Measurements from ENCODE around the gene MME. TPM values are rescaled to one million over a fixed set of nuclear protein-coding genes. Genes with fewer than 3 reads are reported as not detected.

Gene MME
- total RNA-seq, 2 experiments from 2014 or later = 84.4 to 118 TPM

DNA sequence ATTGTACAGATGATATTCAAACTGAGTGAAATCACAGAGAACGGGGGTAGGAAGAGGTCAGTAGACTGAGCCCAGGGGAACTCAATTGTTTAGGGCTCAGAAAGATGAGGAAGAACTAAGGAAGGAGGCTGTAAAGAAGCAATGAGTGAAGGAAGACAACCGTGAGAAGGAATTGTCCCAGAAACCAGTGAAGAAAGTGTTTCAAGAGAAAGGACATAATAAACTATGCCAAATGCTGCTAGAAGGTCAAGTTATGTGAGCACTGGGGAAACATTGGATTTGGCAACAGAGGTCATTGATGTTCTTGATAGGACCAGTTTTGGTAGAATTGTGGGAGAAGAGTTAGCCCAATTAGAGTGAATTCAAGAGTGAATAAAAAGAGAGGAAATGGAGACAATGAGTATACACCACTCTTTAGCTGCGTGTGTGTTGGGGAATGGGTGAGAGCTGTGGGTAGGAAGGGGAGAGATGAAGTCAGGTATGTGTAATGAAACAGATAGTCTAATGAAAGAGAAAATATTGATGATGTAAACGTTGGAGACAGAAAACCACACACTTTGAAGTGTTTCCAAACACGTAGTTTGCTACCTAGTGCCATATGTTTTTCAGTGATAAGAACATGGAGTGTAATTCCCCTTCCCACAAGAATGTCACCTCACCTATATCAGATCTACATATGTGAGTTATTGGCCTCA, 42.5 kb upstream of the MME start:
- no peak for DNase-seq (ENCODE audit: low spot score)
- Histone ChIP-seq H3K4me1 (ENCODE audit: insufficient read depth, low read length, poor library complexity, severe bottlenecking) (no peaks in the 10 kb centered on the region), H3K4me3 (ENCODE audit: low read depth, low read length, poor library complexity, severe bottlenecking) (no peak overlapping the region), H3K4me2 (ENCODE audit: low read length) (no peak overlapping the region), H3K27ac (ENCODE audit: low read depth, low read length, poor library complexity, severe bottlenecking) (no peak overlapping the region), H4K20me1 (ENCODE audit: insufficient read depth, low read length) (no peaks in the 10 kb centered on the region), H3K79me2 (ENCODE audit: insufficient read depth, low read depth, low read length) (no peaks in the 10 kb centered on the region), H2AFZ (ENCODE audit: low read length) (peak overlapping the region; percentile 57), H3K9me3 (ENCODE audit: low read length) (no peaks in the 10 kb centered on the region), H3K9me2 (ENCODE audit: insufficient read depth, low read length) (no peaks in the 10 kb centered on the region), H3K36me3 (ENCODE audit: insufficient read depth, low read length) (no peaks in the 10 kb centered on the region)
- TF ChIP-seq EZH2phosphoT487 (IDR thresholded peaks at IDR 0.05; ENCODE audit: borderline replicate concordance, low read depth, low read length) = no peak
- TF ChIP-seq, protein P1, sequence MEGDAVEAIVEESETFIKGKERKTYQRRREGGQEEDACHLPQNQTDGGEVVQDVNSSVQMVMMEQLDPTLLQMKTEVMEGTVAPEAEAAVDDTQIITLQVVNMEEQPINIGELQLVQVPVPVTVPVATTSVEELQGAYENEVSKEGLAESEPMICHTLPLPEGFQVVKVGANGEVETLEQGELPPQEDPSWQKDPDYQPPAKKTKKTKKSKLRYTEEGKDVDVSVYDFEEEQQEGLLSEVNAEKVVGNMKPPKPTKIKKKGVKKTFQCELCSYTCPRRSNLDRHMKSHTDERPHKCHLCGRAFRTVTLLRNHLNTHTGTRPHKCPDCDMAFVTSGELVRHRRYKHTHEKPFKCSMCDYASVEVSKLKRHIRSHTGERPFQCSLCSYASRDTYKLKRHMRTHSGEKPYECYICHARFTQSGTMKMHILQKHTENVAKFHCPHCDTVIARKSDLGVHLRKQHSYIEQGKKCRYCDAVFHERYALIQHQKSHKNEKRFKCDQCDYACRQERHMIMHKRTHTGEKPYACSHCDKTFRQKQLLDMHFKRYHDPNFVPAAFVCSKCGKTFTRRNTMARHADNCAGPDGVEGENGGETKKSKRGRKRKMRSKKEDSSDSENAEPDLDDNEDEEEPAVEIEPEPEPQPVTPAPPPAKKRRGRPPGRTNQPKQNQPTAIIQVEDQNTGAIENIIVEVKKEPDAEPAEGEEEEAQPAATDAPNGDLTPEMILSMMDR (conservative IDR thresholded peaks at IDR 0.05; ENCODE audit: low read length) = no peak
- no TSS peak for BruUV-seq (replicated peaks)
- POLR2A ChIA-PET = interaction anchor here (0.6 kb wide), 1 partner anchor 51 kb away, joined by 4 read pairs; no protein-coding TSS in a partner anchor
- intact Hi-C loops (cut with micrococcal nuclease; ENCODE audit: unreplicated experiment) = no loop called here
- CTCF ChIA-PET (ENCODE audit: unreplicated experiment) = no interaction called here

DNA sequence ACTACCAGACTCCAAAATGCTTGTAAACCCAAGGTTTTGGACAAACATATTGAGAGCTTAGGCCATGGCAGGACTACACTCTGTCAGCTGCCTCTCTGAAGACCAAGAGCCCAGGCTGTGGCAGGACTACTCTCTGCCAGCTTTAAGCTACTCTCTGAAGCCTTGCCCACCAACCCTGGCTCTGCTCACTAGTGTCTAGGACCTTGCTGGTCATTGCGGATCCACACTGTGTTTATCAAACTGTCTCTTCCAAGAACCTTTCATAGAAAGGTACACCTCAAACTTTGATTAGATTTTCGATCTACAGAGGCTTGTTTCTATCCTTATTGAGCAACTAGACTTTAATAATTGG, 41.9 kb upstream of the MME start:
- Histone ChIP-seq H3K4me3 (ENCODE audit: low read depth, low read length, poor library complexity, severe bottlenecking) (no peak overlapping the region), H3K79me2 (ENCODE audit: insufficient read depth, low read depth, low read length) (no peaks in the 10 kb centered on the region), H3K9me3 (ENCODE audit: low read length) (no peaks in the 10 kb centered on the region), H2AFZ (ENCODE audit: low read length) (peak overlapping the region; percentile 57), H3K9me2 (ENCODE audit: insufficient read depth, low read length) (no peaks in the 10 kb centered on the region), H3K4me2 (ENCODE audit: low read length) (no peak overlapping the region), H4K20me1 (ENCODE audit: insufficient read depth, low read length) (no peaks in the 10 kb centered on the region), H3K36me3 (ENCODE audit: insufficient read depth, low read length) (no peaks in the 10 kb centered on the region), H3K4me1 (ENCODE audit: insufficient read depth, low read length, poor library complexity, severe bottlenecking) (no peaks in the 10 kb centered on the region), H3K27ac (ENCODE audit: low read depth, low read length, poor library complexity, severe bottlenecking) (no peak overlapping the region)
- no peak for TF ChIP-seq EZH2phosphoT487 (IDR thresholded peaks at IDR 0.05; ENCODE audit: borderline replicate concordance, low read depth, low read length)
- no peak for DNase-seq (ENCODE audit: low spot score)
- ChIA-PET POLR2A (interaction anchor here (0.6 kb wide), 1 partner anchor 50 kb away, joined by 4 read pairs; no protein-coding TSS in a partner anchor), CTCF (ENCODE audit: unreplicated experiment) (no interaction called here)
- BruUV-seq (replicated peaks) = no TSS peak
- intact Hi-C loops (cut with micrococcal nuclease; ENCODE audit: unreplicated experiment) = no loop called here

DNA sequence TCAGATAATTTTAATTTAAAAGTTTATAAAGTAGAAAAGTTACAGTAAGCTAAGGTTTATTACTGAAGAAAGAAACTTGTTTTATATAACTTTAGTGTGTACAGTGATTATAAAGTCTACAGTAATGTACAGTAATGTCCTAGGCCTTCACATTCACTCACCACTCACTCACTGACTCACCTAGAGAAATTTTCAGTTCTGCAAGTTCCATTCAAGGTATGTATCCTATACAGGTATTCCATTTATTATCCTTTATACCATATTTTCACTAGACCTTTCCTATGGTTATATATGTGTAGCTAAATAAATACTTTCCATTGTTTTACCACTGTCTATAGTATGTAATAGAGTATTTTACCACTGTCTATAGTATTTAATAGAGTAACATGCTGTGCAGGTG, 33.2 kb upstream of the MME start:
- no TSS peak for BruUV-seq (replicated peaks)
- Histone ChIP-seq H3K4me2 (ENCODE audit: low read length) (no peak overlapping the region), H3K79me2 (ENCODE audit: insufficient read depth, low read depth, low read length) (no peaks in the 10 kb centered on the region), H3K4me1 (ENCODE audit: insufficient read depth, low read length, poor library complexity, severe bottlenecking) (peaks cover 20% of the 10 kb centered on the region), H3K4me3 (ENCODE audit: low read depth, low read length, poor library complexity, severe bottlenecking) (no peak overlapping the region), H4K20me1 (ENCODE audit: insufficient read depth, low read length) (no peaks in the 10 kb centered on the region), H3K9me2 (ENCODE audit: insufficient read depth, low read length) (no peaks in the 10 kb centered on the region), H3K9me3 (ENCODE audit: low read length) (peaks cover 24% of the 10 kb centered on the region), H2AFZ (ENCODE audit: low read length) (peak overlapping the region; percentile 71; the same call in 1 of the 2 replicates), H3K36me3 (ENCODE audit: insufficient read depth, low read length) (no peaks in the 10 kb centered on the region; the same call in 1 of the 2 replicates), H3K27ac (ENCODE audit: low read depth, low read length, poor library complexity, severe bottlenecking) (no peak overlapping the region)
- POLR2A ChIA-PET = interaction anchor here (0.6 to 1.6 kb wide), 4 partner anchors 14 to 571 kb away, joined by 3 to 4 read pairs (median 4); no protein-coding TSS in a partner anchor
- TF ChIP-seq, protein P1 (conservative IDR thresholded peaks at IDR 0.05; ENCODE audit: low read length) = no peak
- TF ChIP-seq EZH2phosphoT487 (IDR thresholded peaks at IDR 0.05; ENCODE audit: borderline replicate concordance, low read depth, low read length) = no peak
- intact Hi-C loops (cut with micrococcal nuclease; ENCODE audit: unreplicated experiment) = no loop called here
- no peak for DNase-seq (ENCODE audit: low spot score)
- CTCF ChIA-PET (ENCODE audit: unreplicated experiment) = no interaction called here
